Measurements from ENCODE around the gene DUSP28.
A peak's percentile ranks its signal among the peaks of the same experiment; 100 is the strongest.

DUSP28 gene

GRCh38 chr2:240601061-240601830 lies 41.1 kb downstream of the DUSP28 start:
- no peak for DNase-seq (ENCODE audit: low spot score)

GRCh38 chr2:240601831-240602160 lies 41.6 kb downstream of the DUSP28 start:
- no peak for DNase-seq (ENCODE audit: low spot score)

- no peak for DNase-seq (ENCODE audit: low spot score)
Observed at GRCh38 chr2:240602266-240603050, 42.3 kb downstream of the DUSP28 start.

- DNase-seq (ENCODE audit: low spot score) = no peak
Observed at GRCh38 chr2:240603081-240603835, 43.1 kb downstream of the DUSP28 start.

GRCh38 chr2:240603846-240604245 lies 43.7 kb downstream of the DUSP28 start:
- DNase-seq (ENCODE audit: low spot score) = no peak

GRCh38 chr2:240604291-240604938 lies 44.3 kb downstream of the DUSP28 start:
- DNase-seq (ENCODE audit: low spot score) = peak; percentile 72

- DNase-seq (ENCODE audit: low spot score) = peak; percentile 86
Observed at GRCh38 chr2:240604939-240605716, 45.0 kb downstream of the DUSP28 start.

- DNase-seq (ENCODE audit: low spot score) = no peak
Observed at GRCh38 chr2:240605867-240606743, 45.9 kb downstream of the DUSP28 start.

- no peak for DNase-seq (ENCODE audit: low spot score)
Observed at GRCh38 chr2:240611601-240612210, 51.5 kb downstream of the DUSP28 start.
